HG03280 (cell line): ENCODE measurements around the gene USP17L25.
"Not testable (repeated sequence)": the region's sequence is repeated elsewhere in the genome, so short reads cannot be mapped to it uniquely, and the experiment has no call there.

Source experiments
- ATAC-seq: cut with Tn5 transposase; IDR thresholded peaks from one replicate; pipeline ENCODE4 v1.9.1; 2021; ENCODE audit warnings: mild to moderate bottlenecking, moderate library complexity; ENCODE audit not compliant: unreplicated experiment

USP17L25 gene

GRCh38 chr4:9329611-9330010 is at the start of gene USP17L25:
USP17L25 (plus strand) TSS chr4:9329911; CDS start chr4:9329911, 0 bp downstream.
- not testable (repeated sequence) for ATAC-seq

- ATAC-seq = not testable (repeated sequence)
Measured at GRCh38 chr4:9324191-9324590, 5.5 kb upstream of the USP17L25 start.

GRCh38 chr4:9324865-9325264 is 4.8 kb upstream of the USP17L25 start, which contains the start of gene USP17L24:
USP17L24 (plus strand) TSS chr4:9325165; CDS start chr4:9325165, 0 bp downstream.
- ATAC-seq = not testable (repeated sequence)

GRCh38 chr4:9334358-9334757 is 4.6 kb downstream of the USP17L25 start, which contains the start of gene USP17L26:
USP17L26 (plus strand) TSS chr4:9334658; CDS start chr4:9334658, 0 bp downstream.
- ATAC-seq = not testable (repeated sequence)

GRCh38 chr4:9339103-9339502 is 9.4 kb downstream of the USP17L25 start, which contains the start of gene USP17L5:
USP17L5 (plus strand) TSS chr4:9339403; CDS start chr4:9339403, 0 bp downstream.
- ATAC-seq = not testable (repeated sequence)

GRCh38 chr4:9343848-9344247 is 14.1 kb downstream of the USP17L25 start, which contains the start of gene USP17L27:
USP17L27 (plus strand) TSS chr4:9344148; CDS start chr4:9344148, 0 bp downstream.
- not testable (repeated sequence) for ATAC-seq

GRCh38 chr4:9348593-9348992 is 18.9 kb downstream of the USP17L25 start, which contains the start of gene USP17L28:
USP17L28 (plus strand) TSS chr4:9348893; CDS start chr4:9348893, 0 bp downstream.
- not testable (repeated sequence) for ATAC-seq

- ATAC-seq = not testable (repeated sequence)
Measured at GRCh38 chr4:9350866-9351265, 21.2 kb downstream of the USP17L25 start.

- not testable (repeated sequence) for ATAC-seq
Measured at GRCh38 chr4:9353338-9353737, 23.6 kb downstream of the USP17L25 start, which contains the start of gene USP17L29. USP17L29 (plus strand) TSS chr4:9353638; CDS start chr4:9353638, 0 bp downstream.

- not testable (repeated sequence) for ATAC-seq
Measured at GRCh38 chr4:9362829-9363228, 33.1 kb downstream of the USP17L25 start, which contains the start of gene USP17L30. USP17L30 (plus strand) TSS chr4:9363129; CDS start chr4:9363129, 0 bp downstream.

- ATAC-seq = not testable (repeated sequence)
Measured at GRCh38 chr4:9379881-9380280, 50.2 kb downstream of the USP17L25 start.
